ENCODE measurements around the gene ZFYVE16. TPM values are rescaled to one million over a fixed set of nuclear protein-coding genes. Genes with fewer than 3 reads are reported as not detected.
A peak's percentile ranks its signal among the peaks of the same experiment; 100 is the strongest.

ZFYVE16 gene
- total and polyA plus RNA-seq, 2 of the 13 experiments (the other 11 are each of a cell fraction or from before 2014, with no cell fraction given) = 9.3 to 33.3 TPM

- TF ChIP-seq ASH2L (IDR thresholded peaks at IDR 0.05; ENCODE audit: insufficient read length, low read depth, low read length) = peak; percentile 4
- no peak; the same call in 1 of the 2 replicates for TF ChIP-seq PRDM15 (CRISPR knock-in tag; IDR thresholded peaks at IDR 0.05)
- no peak for TF ChIP-seq ZNF382 (CRISPR knock-in tag; IDR thresholded peaks at IDR 0.05; ENCODE audit: borderline replicate concordance)
- no peak for TF ChIP-seq HIC2 (CRISPR knock-in tag; IDR thresholded peaks at IDR 0.05; ENCODE audit: low read depth)
- TF ChIP-seq CERS6 (CRISPR knock-in tag; IDR thresholded peaks at IDR 0.05) = no peak
- peak; percentile 32; the same call in 1 of the 2 replicates for TF ChIP-seq ZNF292 (CRISPR knock-in tag; IDR thresholded peaks at IDR 0.05; ENCODE audit: borderline replicate concordance, low read depth)
- TF ChIP-seq SAP130 (CRISPR knock-in tag; IDR thresholded peaks at IDR 0.05; ENCODE audit: low read depth) = peak; percentile 69
- no peak for TF ChIP-seq ZNF619 (CRISPR knock-in tag; IDR thresholded peaks at IDR 0.05)
- no peak; the same call in 1 of the 2 replicates for TF ChIP-seq HDAC1 (CRISPR knock-in tag; IDR thresholded peaks at IDR 0.05)
- TF ChIP-seq ZNF160 (CRISPR knock-in tag; IDR thresholded peaks at IDR 0.05) = no peak
- TF ChIP-seq ZNF101 (CRISPR knock-in tag; IDR thresholded peaks at IDR 0.05; ENCODE audit: borderline replicate concordance, low read depth) = no peak
- no peak for TF ChIP-seq ATF4 (CRISPR knock-in tag; IDR thresholded peaks at IDR 0.05)
- no peak for TF ChIP-seq ZXDC (CRISPR knock-in tag; IDR thresholded peaks at IDR 0.05)
- TF ChIP-seq ZNF773 (CRISPR knock-in tag; IDR thresholded peaks at IDR 0.05; ENCODE audit: borderline replicate concordance) = no peak
- TF ChIP-seq ZNF274 (CRISPR knock-in tag; IDR thresholded peaks at IDR 0.05) = no peak
- no peak for TF ChIP-seq SUZ12 (IDR thresholded peaks at IDR 0.05; ENCODE audit: low read depth, low read length)
- no peak for TF ChIP-seq SNRNP70 (IDR thresholded peaks at IDR 0.05; ENCODE audit: low read depth, low read length)
- TF ChIP-seq ZNF556 (CRISPR knock-in tag; IDR thresholded peaks at IDR 0.05; ENCODE audit: borderline replicate concordance) = 0 out of 2 replicates have a peak, but pooled peaks have one; percentile 45
These were observed 707 bp upstream of the ZFYVE16 start (continued) for GRCh38 chr5:80406980-80407734.
